ENCODE results near the gene IRF8. TPM values are rescaled to one million over a fixed set of nuclear protein-coding genes. Genes with fewer than 3 reads are reported as not detected.

Gene IRF8
- total RNA-seq, 1 experiment from 2014 or later, result 29.5 TPM

DNA sequence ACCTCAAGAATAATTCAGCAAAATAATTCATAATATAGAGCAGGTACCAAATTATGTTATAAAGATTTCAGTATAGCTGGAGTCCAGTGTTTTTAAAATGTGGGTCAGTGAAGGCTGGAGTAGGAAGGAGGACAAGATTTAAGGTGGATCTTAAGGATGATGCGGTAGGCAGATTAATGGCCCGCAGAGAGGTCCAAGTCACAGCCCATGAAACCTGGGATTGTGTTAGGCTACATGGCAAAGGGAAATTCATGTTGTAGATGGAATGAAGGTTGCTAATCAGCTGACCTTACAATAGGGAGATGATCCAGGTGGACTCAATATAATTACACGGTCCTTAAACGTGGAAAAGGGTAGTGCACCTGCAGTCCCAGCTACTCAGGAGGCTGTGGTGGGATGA is 6.2 kb upstream of the IRF8 start:
- Histone ChIP-seq H3K4me1 (peaks cover 52% of the 10 kb centered on the region), H3K36me3 (ENCODE audit: control insufficient read depth, insufficient read depth, low read length) (no peaks in the 10 kb centered on the region), H3K27me3 (replicated peaks; ENCODE audit: control insufficient read depth, insufficient read depth, low read length) (no peaks in the 10 kb centered on the region), H3K4me3 (ENCODE audit: low read depth, low read length) (no peak overlapping the region), H3K9me3 (no peaks in the 10 kb centered on the region)
- no peaks in the 10 kb centered on the region for H3K9me3 Mint-ChIP-seq (ENCODE audit: unreplicated experiment)
- no peaks in the 10 kb centered on the region for H3K36me3 Mint-ChIP-seq (ENCODE audit: insufficient read depth, unreplicated experiment)
- POLR2A ChIA-PET, result interaction anchor here (1.5 kb wide), 1 partner anchor 23 kb away, joined by 3 read pairs; no protein-coding TSS in a partner anchor
- DNase-seq, result no peak
- peaks cover 51% of the 10 kb centered on the region for H3K4me1 Mint-ChIP-seq (ENCODE audit: low read depth, unreplicated experiment)
- no peak overlapping the region for H3K4me3 Mint-ChIP-seq (ENCODE audit: unreplicated experiment)
- TF ChIP-seq, protein P1, sequence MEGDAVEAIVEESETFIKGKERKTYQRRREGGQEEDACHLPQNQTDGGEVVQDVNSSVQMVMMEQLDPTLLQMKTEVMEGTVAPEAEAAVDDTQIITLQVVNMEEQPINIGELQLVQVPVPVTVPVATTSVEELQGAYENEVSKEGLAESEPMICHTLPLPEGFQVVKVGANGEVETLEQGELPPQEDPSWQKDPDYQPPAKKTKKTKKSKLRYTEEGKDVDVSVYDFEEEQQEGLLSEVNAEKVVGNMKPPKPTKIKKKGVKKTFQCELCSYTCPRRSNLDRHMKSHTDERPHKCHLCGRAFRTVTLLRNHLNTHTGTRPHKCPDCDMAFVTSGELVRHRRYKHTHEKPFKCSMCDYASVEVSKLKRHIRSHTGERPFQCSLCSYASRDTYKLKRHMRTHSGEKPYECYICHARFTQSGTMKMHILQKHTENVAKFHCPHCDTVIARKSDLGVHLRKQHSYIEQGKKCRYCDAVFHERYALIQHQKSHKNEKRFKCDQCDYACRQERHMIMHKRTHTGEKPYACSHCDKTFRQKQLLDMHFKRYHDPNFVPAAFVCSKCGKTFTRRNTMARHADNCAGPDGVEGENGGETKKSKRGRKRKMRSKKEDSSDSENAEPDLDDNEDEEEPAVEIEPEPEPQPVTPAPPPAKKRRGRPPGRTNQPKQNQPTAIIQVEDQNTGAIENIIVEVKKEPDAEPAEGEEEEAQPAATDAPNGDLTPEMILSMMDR (IDR thresholded peaks at IDR 0.05; ENCODE audit: insufficient read depth in 1 of 2, low read depth in 1 of 2, low read length in 1 of 2, severe bottlenecking in 1 of 2, unreplicated experiment in 1 of 2), result no peak
- H3K27me3 Mint-ChIP-seq (ENCODE audit: insufficient read depth, unreplicated experiment), result no peaks in the 10 kb centered on the region
- CTCF ChIA-PET, result interaction anchor here (0.8 to 4.6 kb wide), 6 partner anchors 22 to 94 kb away, joined by 3 to 58 read pairs (median 4); no protein-coding TSS in a partner anchor
- peak overlapping the region; percentile 65 for H3K27ac Mint-ChIP-seq (ENCODE audit: unreplicated experiment)
- no TSS peak for BruUV-seq (replicated peaks)
- intact Hi-C loops (cut with micrococcal nuclease; ENCODE audit: unreplicated experiment), result no loop called here

DNA sequence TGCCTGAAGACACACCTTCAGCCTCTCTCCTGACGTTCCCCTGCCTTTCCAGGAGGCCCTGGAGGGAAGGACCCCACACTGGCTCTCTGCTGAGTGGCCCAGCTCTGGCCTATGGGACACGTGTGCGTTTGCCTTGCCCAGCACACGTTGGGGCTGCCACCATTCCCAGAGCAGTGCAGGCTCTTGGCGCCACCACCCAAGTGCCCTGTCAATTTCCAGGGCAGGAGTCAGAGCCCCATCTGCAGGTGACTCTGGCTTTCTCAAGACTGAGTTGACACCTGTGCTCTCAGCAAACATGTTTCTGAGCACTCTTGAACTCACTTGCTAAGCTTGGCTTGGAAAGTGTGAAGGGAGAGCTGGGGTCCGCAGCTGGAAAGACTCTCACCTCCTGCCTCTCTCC is 4.7 kb upstream of the IRF8 start:
- H3K9me3 ChIP-seq, result no peaks in the 10 kb centered on the region
- intact Hi-C loops (cut with micrococcal nuclease; ENCODE audit: unreplicated experiment), result loop anchor here (1.0 kb wide), 3 partner anchors 36 to 122 kb away; no protein-coding TSS in a partner anchor
- peaks cover 51% of the 10 kb centered on the region for H3K4me1 ChIP-seq
- H3K27me3 Mint-ChIP-seq (ENCODE audit: insufficient read depth, unreplicated experiment), result no peaks in the 10 kb centered on the region
- TF ChIP-seq, protein P1 (IDR thresholded peaks at IDR 0.05; ENCODE audit: insufficient read depth in 1 of 2, low read depth in 1 of 2, low read length in 1 of 2, severe bottlenecking in 1 of 2, unreplicated experiment in 1 of 2), result peak; percentile 50 to 61
- CTCF ChIA-PET, result interaction anchor here (0.7 to 4.6 kb wide), 5 partner anchors 24 to 94 kb away, joined by 3 to 58 read pairs (median 4); no protein-coding TSS in a partner anchor
- no peaks in the 10 kb centered on the region for H3K36me3 Mint-ChIP-seq (ENCODE audit: insufficient read depth, unreplicated experiment)
- no TSS peak for BruUV-seq (replicated peaks)
- H3K4me3 Mint-ChIP-seq (ENCODE audit: unreplicated experiment), result no peak overlapping the region
- peaks cover 48% of the 10 kb centered on the region for H3K4me1 Mint-ChIP-seq (ENCODE audit: low read depth, unreplicated experiment)
- peak; percentile 64 to 69 for DNase-seq
- no peaks in the 10 kb centered on the region for H3K9me3 Mint-ChIP-seq (ENCODE audit: unreplicated experiment)
- H3K27ac Mint-ChIP-seq (ENCODE audit: unreplicated experiment), result peak overlapping the region; percentile 79
- H3K4me3 ChIP-seq (ENCODE audit: low read depth, low read length), result no peak overlapping the region
- POLR2A ChIA-PET, result no interaction called here
- H3K36me3 ChIP-seq (ENCODE audit: control insufficient read depth, insufficient read depth, low read length), result no peaks in the 10 kb centered on the region
- no peaks in the 10 kb centered on the region for H3K27me3 ChIP-seq (replicated peaks; ENCODE audit: control insufficient read depth, insufficient read depth, low read length)

DNA sequence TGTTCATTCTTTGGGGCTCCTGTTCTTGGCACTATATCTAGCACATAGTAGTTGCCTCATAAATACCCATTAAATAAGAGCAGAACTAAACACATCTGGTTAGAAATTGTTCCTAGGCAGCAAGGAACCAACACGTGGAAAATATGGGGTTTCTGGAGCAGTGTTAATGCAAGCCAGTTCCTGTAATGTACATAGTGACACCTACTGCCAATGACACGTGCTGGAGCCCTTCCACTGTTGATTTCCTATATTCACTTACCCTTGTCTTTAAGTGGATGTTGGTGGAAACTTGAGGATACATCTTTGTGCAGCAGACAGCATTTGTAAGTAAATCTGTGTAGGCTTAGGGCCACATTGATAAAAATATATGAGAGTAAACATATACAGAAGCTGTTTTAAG is 1.6 kb upstream of the IRF8 start:
- Mint-ChIP-seq H3K4me3 (ENCODE audit: unreplicated experiment) (no peak overlapping the region), H3K4me1 (ENCODE audit: low read depth, unreplicated experiment) (peaks cover 46% of the 10 kb centered on the region), H3K27ac (ENCODE audit: unreplicated experiment) (no peak overlapping the region), H3K9me3 (ENCODE audit: unreplicated experiment) (no peaks in the 10 kb centered on the region), H3K36me3 (ENCODE audit: insufficient read depth, unreplicated experiment) (peaks cover 7% of the 10 kb centered on the region), H3K27me3 (ENCODE audit: insufficient read depth, unreplicated experiment) (no peaks in the 10 kb centered on the region)
- no peak overlapping the region for H3K4me3 ChIP-seq (ENCODE audit: low read depth, low read length)
- TF ChIP-seq, protein P1 (IDR thresholded peaks at IDR 0.05; ENCODE audit: insufficient read depth in 1 of 2, low read depth in 1 of 2, low read length in 1 of 2, severe bottlenecking in 1 of 2, unreplicated experiment in 1 of 2), result peak in 1 of 2 experiments; percentile 30
- no peaks in the 10 kb centered on the region for H3K36me3 ChIP-seq (ENCODE audit: control insufficient read depth, insufficient read depth, low read length)
- DNase-seq, result no peak
- BruUV-seq (replicated peaks), result no TSS peak
- intact Hi-C loops (cut with micrococcal nuclease; ENCODE audit: unreplicated experiment), result loop anchor here (5.0 kb wide), 1 partner anchor 210 kb away; the partner anchor contains the start of gene GINS2
- POLR2A ChIA-PET, result no interaction called here
- no peaks in the 10 kb centered on the region for H3K27me3 ChIP-seq (replicated peaks; ENCODE audit: control insufficient read depth, insufficient read depth, low read length)
- no peaks in the 10 kb centered on the region for H3K9me3 ChIP-seq
- CTCF ChIA-PET, result interaction anchor here (3.2 to 3.4 kb wide), 2 partner anchors 76 to 78 kb away, joined by 20 to 33 read pairs; no protein-coding TSS in a partner anchor
- H3K4me1 ChIP-seq, result peaks cover 34% of the 10 kb centered on the region

All from Caco-2 (cell line).